ENCODE results near the gene RYR3. TPM values are rescaled to one million over a fixed set of nuclear protein-coding genes. Genes with fewer than 3 reads are reported as not detected.

RYR3 gene
- total and polyA plus RNA-seq, 4 donors = 13.0 to 33.6 (median 20.0) TPM

- H3K9me3 ChIP-seq (ENCODE audit: control insufficient read depth, insufficient read depth, low read length) = no peaks in the 10 kb centered on the region
- H3K4me1 ChIP-seq (ENCODE audit: control insufficient read depth, insufficient read depth, low read length) = no peaks in the 10 kb centered on the region
- WGBS (ENCODE audit: insufficient coverage) = no CpG with 5 or more reads among the region's 1 CpG
- DNase-seq (ENCODE audit: low read depth in 4 of 6, low spot score in 6 of 6) = no peak
- H3K27me3 ChIP-seq (ENCODE audit: control insufficient read depth, insufficient read depth, low read length) = no peaks in the 10 kb centered on the region
- H3K27ac ChIP-seq (ENCODE audit: low read depth, low read length) = no peak overlapping the region
- no peaks in the 10 kb centered on the region for H3K36me3 ChIP-seq (ENCODE audit: control insufficient read depth, insufficient read depth, low read length)
- no peak overlapping the region for H3K4me3 ChIP-seq (ENCODE audit: low read depth, low read length)
Observed at GRCh38 chr15:33646744-33647143, 336.0 kb downstream of the RYR3 start.

GRCh38 chr15:33649217-33649933, 338.6 kb downstream of the RYR3 start:
- 88% methylated on average over 3 of the region's 9 CpGs for WGBS (ENCODE audit: insufficient coverage)
- H3K36me3 ChIP-seq (ENCODE audit: control insufficient read depth, insufficient read depth, low read length) = no peaks in the 10 kb centered on the region
- no peaks in the 10 kb centered on the region for H3K4me1 ChIP-seq (ENCODE audit: control insufficient read depth, insufficient read depth, low read length)
- no peaks in the 10 kb centered on the region for H3K9me3 ChIP-seq (ENCODE audit: control insufficient read depth, insufficient read depth, low read length)
- DNase-seq (ENCODE audit: low read depth in 4 of 6, low spot score in 6 of 6) = no peak
- no peak overlapping the region for H3K4me3 ChIP-seq (ENCODE audit: low read depth, low read length)
- no peaks in the 10 kb centered on the region for H3K27me3 ChIP-seq (ENCODE audit: control insufficient read depth, insufficient read depth, low read length)
- no peak overlapping the region for H3K27ac ChIP-seq (ENCODE audit: low read depth, low read length)

GRCh38 chr15:33654860-33655259, 344.1 kb downstream of the RYR3 start:
- Histone ChIP-seq H3K36me3 (ENCODE audit: control insufficient read depth, insufficient read depth, low read length) (no peaks in the 10 kb centered on the region), H3K4me3 (ENCODE audit: low read depth, low read length) (no peak overlapping the region), H3K27ac (ENCODE audit: low read depth, low read length) (no peak overlapping the region), H3K9me3 (ENCODE audit: control insufficient read depth, insufficient read depth, low read length) (no peaks in the 10 kb centered on the region), H3K4me1 (ENCODE audit: control insufficient read depth, insufficient read depth, low read length) (no peaks in the 10 kb centered on the region), H3K27me3 (ENCODE audit: control insufficient read depth, insufficient read depth, low read length) (no peaks in the 10 kb centered on the region)
- DNase-seq (ENCODE audit: low read depth in 4 of 6, low spot score in 6 of 6) = peak in 1 of 6 donors; percentile 9
- WGBS (ENCODE audit: insufficient coverage) = 86% methylated on average over 3 of the region's 3 CpGs

GRCh38 chr15:33655488-33655887, 344.7 kb downstream of the RYR3 start:
- Histone ChIP-seq H3K36me3 (ENCODE audit: control insufficient read depth, insufficient read depth, low read length) (peaks cover 4% of the 10 kb centered on the region), H3K4me1 (ENCODE audit: control insufficient read depth, insufficient read depth, low read length) (no peaks in the 10 kb centered on the region)
- WGBS (ENCODE audit: insufficient coverage) = 62% methylated on average over 5 of the region's 5 CpGs

GRCh38 chr15:33656168-33656567, 345.4 kb downstream of the RYR3 start:
- WGBS (ENCODE audit: insufficient coverage) = 81% methylated on average over 5 of the region's 6 CpGs
- Histone ChIP-seq H3K4me1 (ENCODE audit: control insufficient read depth, insufficient read depth, low read length) (no peaks in the 10 kb centered on the region), H3K36me3 (ENCODE audit: control insufficient read depth, insufficient read depth, low read length) (peaks cover 4% of the 10 kb centered on the region), H3K4me3 (ENCODE audit: low read depth, low read length) (no peak overlapping the region), H3K27ac (ENCODE audit: low read depth, low read length) (no peak overlapping the region), H3K27me3 (ENCODE audit: control insufficient read depth, insufficient read depth, low read length) (no peaks in the 10 kb centered on the region), H3K9me3 (ENCODE audit: control insufficient read depth, insufficient read depth, low read length) (no peaks in the 10 kb centered on the region)
- DNase-seq (ENCODE audit: low read depth in 4 of 6, low spot score in 6 of 6) = no peak

More at GRCh38 chr15:33655488-33655887, 344.7 kb downstream of the RYR3 start:
- Histone ChIP-seq H3K9me3 (ENCODE audit: control insufficient read depth, insufficient read depth, low read length) (no peaks in the 10 kb centered on the region), H3K27me3 (ENCODE audit: control insufficient read depth, insufficient read depth, low read length) (no peaks in the 10 kb centered on the region), H3K27ac (ENCODE audit: low read depth, low read length) (no peak overlapping the region), H3K4me3 (ENCODE audit: low read depth, low read length) (no peak overlapping the region)
- peak in 1 of 6 donors; percentile 34 for DNase-seq (ENCODE audit: low read depth in 4 of 6, low spot score in 6 of 6)

GRCh38 chr15:33660151-33660550, 349.4 kb downstream of the RYR3 start:
- 91% methylated on average over 16 of the region's 16 CpGs for WGBS (ENCODE audit: insufficient coverage)
- Histone ChIP-seq H3K36me3 (ENCODE audit: control insufficient read depth, insufficient read depth, low read length) (peaks cover 10% of the 10 kb centered on the region), H3K27me3 (ENCODE audit: control insufficient read depth, insufficient read depth, low read length) (no peaks in the 10 kb centered on the region), H3K4me1 (ENCODE audit: control insufficient read depth, insufficient read depth, low read length) (no peaks in the 10 kb centered on the region), H3K9me3 (ENCODE audit: control insufficient read depth, insufficient read depth, low read length) (no peaks in the 10 kb centered on the region), H3K4me3 (ENCODE audit: low read depth, low read length) (no peak overlapping the region), H3K27ac (ENCODE audit: low read depth, low read length) (no peak overlapping the region)
- DNase-seq (ENCODE audit: low read depth in 4 of 6, low spot score in 6 of 6) = no peak

- no peak for DNase-seq (ENCODE audit: low read depth in 4 of 6, low spot score in 6 of 6)
- H3K4me1 ChIP-seq (ENCODE audit: control insufficient read depth, insufficient read depth, low read length) = no peaks in the 10 kb centered on the region
- H3K36me3 ChIP-seq (ENCODE audit: control insufficient read depth, insufficient read depth, low read length) = peaks cover 10% of the 10 kb centered on the region
- H3K27me3 ChIP-seq (ENCODE audit: control insufficient read depth, insufficient read depth, low read length) = no peaks in the 10 kb centered on the region
- 91% methylated on average over 12 of the region's 14 CpGs for WGBS (ENCODE audit: insufficient coverage)
- H3K9me3 ChIP-seq (ENCODE audit: control insufficient read depth, insufficient read depth, low read length) = no peaks in the 10 kb centered on the region
- no peak overlapping the region for H3K4me3 ChIP-seq (ENCODE audit: low read depth, low read length)
- no peak overlapping the region for H3K27ac ChIP-seq (ENCODE audit: low read depth, low read length)
Observed at GRCh38 chr15:33662014-33662413, 351.2 kb downstream of the RYR3 start.

GRCh38 chr15:33664947-33665346, 354.2 kb downstream of the RYR3 start:
- Histone ChIP-seq H3K9me3 (ENCODE audit: control insufficient read depth, insufficient read depth, low read length) (no peaks in the 10 kb centered on the region), H3K4me3 (ENCODE audit: low read depth, low read length) (no peak overlapping the region), H3K4me1 (ENCODE audit: control insufficient read depth, insufficient read depth, low read length) (no peaks in the 10 kb centered on the region), H3K27me3 (ENCODE audit: control insufficient read depth, insufficient read depth, low read length) (no peaks in the 10 kb centered on the region), H3K36me3 (ENCODE audit: control insufficient read depth, insufficient read depth, low read length) (peaks cover 10% of the 10 kb centered on the region), H3K27ac (ENCODE audit: low read depth, low read length) (no peak overlapping the region)
- no peak for DNase-seq (ENCODE audit: low read depth in 4 of 6, low spot score in 6 of 6)
- WGBS (ENCODE audit: insufficient coverage) = 100% methylated on average over 1 of the region's 2 CpGs

- H3K9me3 ChIP-seq (ENCODE audit: control insufficient read depth, insufficient read depth, low read length) = no peaks in the 10 kb centered on the region
- H3K4me3 ChIP-seq (ENCODE audit: low read depth, low read length) = no peak overlapping the region
- H3K4me1 ChIP-seq (ENCODE audit: control insufficient read depth, insufficient read depth, low read length) = no peaks in the 10 kb centered on the region
- H3K27me3 ChIP-seq (ENCODE audit: control insufficient read depth, insufficient read depth, low read length) = no peaks in the 10 kb centered on the region
- no peak overlapping the region for H3K27ac ChIP-seq (ENCODE audit: low read depth, low read length)
- no peak for DNase-seq (ENCODE audit: low read depth in 4 of 6, low spot score in 6 of 6)
- WGBS (ENCODE audit: insufficient coverage) = 50% methylated on average over 1 of the region's 3 CpGs
- H3K36me3 ChIP-seq (ENCODE audit: control insufficient read depth, insufficient read depth, low read length) = no peaks in the 10 kb centered on the region
Observed at GRCh38 chr15:33670567-33670966, 359.8 kb downstream of the RYR3 start.

GRCh38 chr15:33671456-33671855, 360.7 kb downstream of the RYR3 start:
- no peak for DNase-seq (ENCODE audit: low read depth in 4 of 6, low spot score in 6 of 6)
- Histone ChIP-seq H3K36me3 (ENCODE audit: control insufficient read depth, insufficient read depth, low read length) (no peaks in the 10 kb centered on the region), H3K9me3 (ENCODE audit: control insufficient read depth, insufficient read depth, low read length) (no peaks in the 10 kb centered on the region), H3K27ac (ENCODE audit: low read depth, low read length) (no peak overlapping the region), H3K27me3 (ENCODE audit: control insufficient read depth, insufficient read depth, low read length) (no peaks in the 10 kb centered on the region), H3K4me3 (ENCODE audit: low read depth, low read length) (no peak overlapping the region), H3K4me1 (ENCODE audit: control insufficient read depth, insufficient read depth, low read length) (no peaks in the 10 kb centered on the region)
- 100% methylated on average over 2 of the region's 5 CpGs for WGBS (ENCODE audit: insufficient coverage)
